Measurements from ENCODE around the gene DNAJC10.

DNAJC10 gene

DNA sequence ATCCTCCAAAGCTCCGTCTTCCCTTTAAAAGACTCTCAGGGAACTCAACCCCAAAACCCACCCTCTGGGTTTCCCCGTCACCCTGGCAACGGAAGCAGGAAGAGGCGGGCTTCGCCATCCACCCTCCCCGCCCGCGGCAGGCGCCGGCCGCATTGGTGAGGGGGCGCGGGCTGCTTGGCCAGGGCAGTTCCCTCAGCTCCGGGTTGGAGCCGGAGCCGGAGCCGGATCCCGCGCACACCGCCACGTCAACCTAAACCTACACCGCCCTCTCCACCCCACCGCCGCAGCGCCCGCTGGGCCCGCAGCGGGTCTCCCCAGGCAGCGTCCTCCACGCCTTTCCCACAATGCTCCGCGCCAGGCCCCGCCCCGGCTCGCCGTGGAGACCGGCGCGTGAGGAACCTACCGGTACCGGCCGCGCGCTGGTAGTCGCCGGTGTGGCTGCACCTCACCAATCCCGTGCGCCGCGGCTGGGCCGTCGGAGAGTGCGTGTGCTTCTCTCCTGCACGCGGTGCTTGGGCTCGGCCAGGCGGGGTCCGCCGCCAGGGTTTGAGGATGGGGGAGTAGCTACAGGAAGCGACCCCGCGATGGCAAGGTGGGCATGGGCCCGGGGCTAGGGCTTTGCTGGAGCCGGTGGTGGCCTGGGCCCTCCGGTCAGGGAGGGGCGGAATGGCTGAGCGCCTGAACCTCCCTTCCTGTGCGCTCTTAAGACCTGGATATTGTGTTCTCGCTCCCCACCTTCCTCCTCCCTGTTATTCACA lies at the start of gene DNAJC10:
Gene DNAJC10, plus strand, starts transcription at position 366 of the 758 bp plus-strand sequence. CDS start 1,830 bp downstream, outside the sequence.
- TF ChIP-seq GATA2 (IDR thresholded peaks at IDR 0.05; ENCODE audit: low read depth, low read length): 0 out of 2 replicates have a peak, but pooled peaks have one; percentile 20
- no peak for TF ChIP-seq GATA3 (IDR thresholded peaks at IDR 0.05; ENCODE audit: low read depth, low read length)

DNA sequence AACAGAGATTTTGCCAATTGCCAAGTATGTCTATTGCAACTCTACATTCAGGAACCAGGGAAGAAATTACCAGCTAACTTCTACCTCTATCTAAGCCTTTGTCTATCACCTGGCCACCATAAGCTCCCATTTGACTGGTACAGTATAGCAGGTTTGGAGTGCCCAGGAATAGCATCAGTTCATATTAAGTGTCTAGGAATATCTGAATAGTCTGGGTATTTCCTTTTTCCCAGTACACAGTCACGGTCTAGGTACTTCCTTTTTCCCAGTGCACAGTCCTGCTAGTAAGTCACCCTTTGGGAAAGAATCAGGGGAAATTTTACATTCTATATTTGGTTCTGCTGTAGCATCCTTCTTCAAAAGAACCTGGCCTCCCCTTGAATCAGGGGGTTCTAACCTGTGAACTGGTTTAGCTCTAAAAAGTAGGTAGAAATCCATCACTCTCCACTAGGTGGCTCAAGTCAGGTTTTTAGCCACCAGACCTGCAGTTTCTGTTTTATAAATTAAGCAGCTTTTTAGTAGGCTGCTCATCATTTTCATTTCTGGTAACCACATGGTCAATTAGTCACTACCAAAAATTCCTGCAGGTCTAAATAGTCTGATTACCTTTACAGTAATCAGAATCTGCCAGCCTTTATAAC lies 49.3 kb upstream of the DNAJC10 start:
- TF ChIP-seq GATA2 (IDR thresholded peaks at IDR 0.05; ENCODE audit: low read depth, low read length): no peak

DNA sequence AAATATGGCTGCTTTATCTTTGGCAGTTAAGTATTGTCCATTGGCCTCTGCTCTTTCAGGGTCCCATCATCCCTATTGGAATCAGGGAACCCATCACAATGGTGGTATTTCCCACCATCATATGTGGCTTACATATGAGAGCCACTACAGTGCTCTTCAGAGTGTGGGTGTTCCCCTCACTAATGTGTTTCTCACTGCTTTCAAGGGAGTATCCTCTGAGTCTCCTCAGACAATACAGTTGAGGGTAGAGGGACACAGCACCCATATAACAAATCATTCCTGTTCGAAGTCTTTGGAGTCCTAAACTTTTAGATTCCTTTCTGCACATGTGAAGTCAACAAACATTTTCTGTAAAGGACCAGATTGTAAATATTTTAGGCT lies 48.8 kb upstream of the DNAJC10 start:
- TF ChIP-seq GATA3 (IDR thresholded peaks at IDR 0.05; ENCODE audit: low read depth, low read length): no peak
- no peak for TF ChIP-seq GATA2 (IDR thresholded peaks at IDR 0.05; ENCODE audit: low read depth, low read length)

DNA sequence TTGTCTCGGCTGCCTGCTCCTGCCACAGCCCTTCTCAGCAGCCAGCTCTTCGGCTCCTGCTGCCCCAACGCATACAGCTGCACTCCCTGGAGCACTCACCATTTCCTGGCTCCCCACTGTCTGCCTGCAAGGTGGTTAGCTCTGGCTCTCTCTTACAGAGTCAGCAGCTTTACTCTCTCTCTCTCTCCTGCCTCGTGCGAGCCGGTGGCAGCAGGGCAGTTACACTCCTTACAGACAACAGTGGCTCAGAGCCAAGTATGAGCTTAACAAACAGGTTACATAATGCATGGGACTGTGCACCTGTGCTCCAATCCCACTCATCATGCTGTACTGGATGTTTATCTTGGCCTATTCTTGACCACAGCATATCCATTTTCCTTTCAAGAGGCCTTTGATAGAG lies 47.4 kb upstream of the DNAJC10 start:
- TF ChIP-seq GATA2 (IDR thresholded peaks at IDR 0.05; ENCODE audit: low read depth, low read length): no peak
- no peak for TF ChIP-seq GATA3 (IDR thresholded peaks at IDR 0.05; ENCODE audit: low read depth, low read length)

- TF ChIP-seq GATA2 (IDR thresholded peaks at IDR 0.05; ENCODE audit: low read depth, low read length) (no peak), GATA3 (IDR thresholded peaks at IDR 0.05; ENCODE audit: low read depth, low read length) (no peak)
These were observed 43.4 kb upstream of the DNAJC10 start for GRCh38 chr2:182672466-182673165.

GRCh38 chr2:182680837-182681236 lies 35.2 kb upstream of the DNAJC10 start:
- no peak for TF ChIP-seq GATA2 (IDR thresholded peaks at IDR 0.05; ENCODE audit: low read depth, low read length)
- no peak for TF ChIP-seq GATA3 (IDR thresholded peaks at IDR 0.05; ENCODE audit: low read depth, low read length)

GRCh38 chr2:182682210-182682609 lies 33.8 kb upstream of the DNAJC10 start:
- TF ChIP-seq GATA3 (IDR thresholded peaks at IDR 0.05; ENCODE audit: low read depth, low read length) (no peak), GATA2 (IDR thresholded peaks at IDR 0.05; ENCODE audit: low read depth, low read length) (no peak)

GRCh38 chr2:182685559-182685958 lies 30.5 kb upstream of the DNAJC10 start:
- TF ChIP-seq GATA2 (IDR thresholded peaks at IDR 0.05; ENCODE audit: low read depth, low read length) (no peak), GATA3 (IDR thresholded peaks at IDR 0.05; ENCODE audit: low read depth, low read length) (no peak)

- no peak for TF ChIP-seq GATA3 (IDR thresholded peaks at IDR 0.05; ENCODE audit: low read depth, low read length)
- TF ChIP-seq GATA2 (IDR thresholded peaks at IDR 0.05; ENCODE audit: low read depth, low read length): no peak
These were observed 21.9 kb upstream of the DNAJC10 start for GRCh38 chr2:182694189-182694588.

GRCh38 chr2:182695776-182696175 lies 20.3 kb upstream of the DNAJC10 start:
- no peak for TF ChIP-seq GATA3 (IDR thresholded peaks at IDR 0.05; ENCODE audit: low read depth, low read length)
- no peak for TF ChIP-seq GATA2 (IDR thresholded peaks at IDR 0.05; ENCODE audit: low read depth, low read length)

GRCh38 chr2:182698671-182699070 lies 17.4 kb upstream of the DNAJC10 start:
- TF ChIP-seq GATA2 (IDR thresholded peaks at IDR 0.05; ENCODE audit: low read depth, low read length) (no peak), GATA3 (IDR thresholded peaks at IDR 0.05; ENCODE audit: low read depth, low read length) (no peak)

GRCh38 chr2:182705761-182706160 lies 10.3 kb upstream of the DNAJC10 start:
- no peak for TF ChIP-seq GATA2 (IDR thresholded peaks at IDR 0.05; ENCODE audit: low read depth, low read length)
- no peak for TF ChIP-seq GATA3 (IDR thresholded peaks at IDR 0.05; ENCODE audit: low read depth, low read length)

GRCh38 chr2:182706751-182707150 lies 9.3 kb upstream of the DNAJC10 start:
- no peak for TF ChIP-seq GATA2 (IDR thresholded peaks at IDR 0.05; ENCODE audit: low read depth, low read length)
- TF ChIP-seq GATA3 (IDR thresholded peaks at IDR 0.05; ENCODE audit: low read depth, low read length): no peak

DNA sequence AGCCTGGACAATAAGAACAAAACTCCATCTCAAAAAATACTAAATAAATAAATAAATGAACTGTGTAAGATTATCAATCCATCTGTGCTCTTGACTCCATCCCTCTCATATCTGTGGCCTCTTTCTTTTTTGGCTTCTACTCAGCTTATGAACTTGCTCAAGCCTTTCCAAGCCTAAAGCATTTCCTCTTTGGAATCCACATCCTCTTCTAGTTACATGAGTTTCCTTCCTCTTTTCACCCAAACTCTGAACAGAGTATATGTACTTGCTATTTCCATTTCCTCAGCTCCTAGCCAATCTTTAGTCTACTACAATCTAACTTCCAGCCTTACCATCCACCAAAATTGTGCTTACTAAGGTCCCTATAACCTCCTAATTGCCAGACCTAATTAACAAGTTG lies 2.5 kb upstream of the DNAJC10 start:
- TF ChIP-seq GATA3 (IDR thresholded peaks at IDR 0.05; ENCODE audit: low read depth, low read length) (no peak), GATA2 (IDR thresholded peaks at IDR 0.05; ENCODE audit: low read depth, low read length) (no peak)

Data from SH-SY5Y (cell line).